NB4 (cell line): Measurements from ENCODE around the gene MPC1.

Source experiments
- DNase-seq: peaks from one replicate; pipeline ENCODE4 v3.0.0; 2010; ENCODE audit warnings: low read depth
- H3K4me3 ChIP-seq: one replicate; pipeline ENCODE4 v1.5.1; 2011; ENCODE audit warnings: mild to moderate bottlenecking, low read depth, low read length, moderate library complexity
- CTCF ChIP-seq: IDR thresholded peaks from one replicate; pipeline ENCODE4 v1.5.1; 2012; ENCODE audit warnings: low read depth, low read length
- MAX ChIP-seq: IDR thresholded peaks from 2 replicates; pipeline ENCODE4 v1.6.1; 2011; ENCODE audit warnings: low read depth, low read length
- MYC ChIP-seq: IDR thresholded peaks from 2 replicates; pipeline ENCODE4 v1.6.1; 2011; ENCODE audit warnings: low read depth, low read length
- POLR2A ChIP-seq: IDR thresholded peaks from 2 replicates; pipeline ENCODE4 v1.6.1; 2011; ENCODE audit warnings: mild to moderate bottlenecking; ENCODE audit not compliant: insufficient read length; ENCODE audit errors: extremely low read depth

The MPC1 gene

GRCh38 chr6:166344240-166344639, 38.5 kb downstream of the MPC1 start:
- H3K4me3 ChIP-seq = no peak overlapping the region
- no peak for DNase-seq
- TF ChIP-seq MAX (no peak), MYC (no peak), CTCF (no peak), POLR2A (no peak)

GRCh38 chr6:166343150-166343487, 39.6 kb downstream of the MPC1 start:
- H3K4me3 ChIP-seq = peak overlapping the region; percentile 89

GRCh38 chr6:166342349-166343149, 40.2 kb downstream of the MPC1 start, which contains the start of gene SFT2D1:
TSS of gene SFT2D1 (minus strand) at chr6:166342545. CDS start at chr6:166342481, 64 bp downstream.
- H3K4me3 ChIP-seq = peak within 1 kb of the TSS; percentile 89
- peak; percentile 96 for DNase-seq
- no peak for TF ChIP-seq CTCF
- peak; percentile 32; the same call in 1 of the 2 replicates for TF ChIP-seq MAX
- TF ChIP-seq POLR2A = peak; percentile 97
- TF ChIP-seq MYC = no peak; the same call in 1 of the 2 replicates

More at GRCh38 chr6:166343150-166343487, 39.6 kb downstream of the MPC1 start:
- TF ChIP-seq POLR2A = no peak
- no peak for TF ChIP-seq MAX
- no peak for TF ChIP-seq CTCF
- TF ChIP-seq MYC = no peak
- peak; percentile 75 for DNase-seq

GRCh38 chr6:166341977-166342348, 40.8 kb downstream of the MPC1 start:
- no peak for TF ChIP-seq MYC
- TF ChIP-seq POLR2A = no peak
- no peak for TF ChIP-seq MAX
- no peak for TF ChIP-seq CTCF
- H3K4me3 ChIP-seq = peak overlapping the region; percentile 89
- no peak for DNase-seq

GRCh38 chr6:166341464-166341863, 41.3 kb downstream of the MPC1 start:
- DNase-seq = peak; percentile 67
- TF ChIP-seq MAX = no peak
- no peak for TF ChIP-seq MYC
- TF ChIP-seq POLR2A = no peak
- no peak for TF ChIP-seq CTCF
- H3K4me3 ChIP-seq = peak overlapping the region; percentile 89
